Gastrocnemius medialis (tissue), 4 donors: ENCODE results near the gene RNGTT. TPM values are rescaled to one million over a fixed set of nuclear protein-coding genes. Genes with fewer than 3 reads are reported as not detected.

Source experiments
- ATAC-seq, 2 donors: fragments of 150-250 bp; one replicate each; pipeline ENCODE4 v1.9.1; 2016
- DNase-seq, 2 donors: peaks; one replicate each; pipeline ENCODE4 v3.0.0-alpha.2; 2019
- H3K27ac ChIP-seq, 4 donors: fragments of 200-600 bp; sonication (generic); 1 replicate in 1 of 4; 2 replicates in 3 of 4; pipeline ENCODE4 v1.5.1; 2016 to 2018; ENCODE audit warnings: mild to moderate bottlenecking in 2 of 4, moderate library complexity in 1 of 4
- H3K27me3 ChIP-seq, 3 donors: fragments of 200-600 bp; sonication (generic) in 2 of 3; 1 replicate in 1 of 3; 2 replicates in 2 of 3; pipeline versions ENCODE4 v1.5.1 to v1.6.0; 2016 to 2019; ENCODE audit warnings: mild to moderate bottlenecking in 1 of 3, moderate library complexity in 1 of 3
- H3K36me3 ChIP-seq, 2 donors: fragments of 200-600 bp; sonication (generic) in 1 of 2; one replicate each; pipeline ENCODE4 v1.5.1; 2017 to 2018
- H3K4me1 ChIP-seq, 2 donors: fragments of 200-600 bp; sonication (generic) in 1 of 2; one replicate each; pipeline ENCODE4 v1.5.1; 2016 to 2017; ENCODE audit warnings: mild to moderate bottlenecking in 2 of 2
- H3K4me3 ChIP-seq, 4 donors: fragments of 200-600 bp; sonication (generic) in 3 of 4; 1 replicate in 1 of 4; 2 replicates in 3 of 4; pipeline ENCODE4 v1.5.1; 2016 to 2019; ENCODE audit warnings: mild to moderate bottlenecking in 2 of 4
- H3K9me3 ChIP-seq, 3 donors: fragments of 200-600 bp; sonication (generic) in 2 of 3; 1 replicate in 1 of 3; 2 replicates in 2 of 3; pipeline ENCODE4 v1.5.1; 2016 to 2019
- CTCF ChIP-seq, 5 experiments: fragments of 450-650 bp in 3 of 5; fragments of 200-600 bp in 2 of 5; sonication (generic) in 2 of 5; IDR thresholded peaks in 4 of 5; conservative IDR thresholded peaks in 1 of 5; 1 replicate in 4 of 5; 2 replicates in 1 of 5; pipeline ENCODE4 v1.5.1; 2016 to 2019; ENCODE audit warnings: antibody characterized with exemption in 5 of 5, mild to moderate bottlenecking in 3 of 5, moderate library complexity in 3 of 5
- POLR2A ChIP-seq, 2 donors: fragments of 450-650 bp; IDR thresholded peaks; one replicate each; pipeline ENCODE4 v1.6.1; 2017; ENCODE audit warnings: antibody characterized with exemption in 2 of 2, mild to moderate bottlenecking in 2 of 2, moderate library complexity in 2 of 2
- in situ Hi-C, 4 donors: fragments of 200-750 bp; cut with MboI; loops; one replicate each; pipeline versions ENCODE4 v1.15.0 to v1.8.0; 2017; ENCODE audit warnings: low sequenced_read_pairs in 4 of 4
- intact Hi-C: fragments of 100-400 bp; cut with DNase I; formaldehyde crosslinking; loops from one replicate; pipeline ENCODE4 v1.15.1; 2023; ENCODE audit warnings: low total_unique reads
- total RNA-seq, 4 donors: library from RNA; depleted of rRNA; stranded (reverse); fragments of >200 nt; gene quantifications; one replicate each; pipeline versions ENCODE4 v1.1.0 to v1.2.3, GENCODE V29; 2016

Gene RNGTT
- total RNA-seq, 4 donors from 2014 or later: 4.9 to 11.3 (median 8.2) TPM

DNA sequence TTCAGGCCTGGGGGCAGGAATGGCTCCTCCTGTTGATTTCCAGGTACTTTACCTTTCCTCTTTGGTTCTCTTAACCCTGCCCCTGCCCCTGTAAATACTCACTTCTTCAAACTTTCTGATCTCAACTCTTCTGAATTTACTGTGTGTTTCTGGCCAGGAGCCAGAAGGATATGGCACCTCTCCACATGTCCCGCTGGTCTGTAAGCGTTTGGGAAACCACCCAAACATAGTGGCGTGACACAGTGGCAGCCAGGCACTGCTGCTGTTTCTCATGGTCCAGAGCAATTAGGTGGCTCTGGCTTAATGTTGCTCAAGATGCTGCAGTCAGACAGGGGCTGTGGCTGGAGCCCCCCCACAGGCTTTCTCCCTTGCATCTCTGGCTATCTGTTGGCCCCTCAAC is 374.5 kb downstream of the RNGTT start:
- Histone ChIP-seq H3K4me3 (no peak overlapping the region), H3K9me3 (no peaks in the 10 kb centered on the region), H3K36me3 (no peaks in the 10 kb centered on the region), H3K4me1 (peaks cover 0 to 5% of the 10 kb centered on the region in 2 donors), H3K27me3 (no peaks in the 10 kb centered on the region), H3K27ac (no peak overlapping the region)
- TF ChIP-seq POLR2A (IDR thresholded peaks at IDR 0.05) (no peak), CTCF (IDR thresholded peaks at IDR 0.05 in 4 of 5, conservative IDR thresholded peaks at IDR 0.05 in 1 of 5) (no peak)
- in situ Hi-C loops: no loop called here
- DNase-seq (no peak), ATAC-seq (no peak)
- intact Hi-C loops: no loop called here

DNA sequence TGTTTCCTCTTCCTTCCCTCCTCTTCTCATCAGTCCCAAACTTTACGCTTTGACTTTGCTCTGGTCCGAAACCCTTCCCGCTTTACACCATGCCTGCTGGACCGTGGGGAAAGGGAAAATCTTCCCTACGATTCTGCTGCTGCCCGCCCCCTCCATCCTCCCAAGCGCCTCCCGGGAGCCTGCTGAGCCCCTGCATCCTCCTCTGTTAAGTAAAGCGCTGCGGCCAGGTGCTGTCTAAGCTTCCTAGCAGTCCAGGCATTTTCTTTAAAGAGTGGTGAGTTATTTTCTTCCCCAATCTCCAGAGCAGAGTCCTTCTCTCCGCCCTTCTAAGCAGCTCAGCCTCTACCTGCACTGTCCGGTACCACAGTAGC is 376.3 kb downstream of the RNGTT start:
- Histone ChIP-seq H3K27me3 (peaks cover 0 to 2% (median 0%) of the 10 kb centered on the region in 3 donors), H3K9me3 (no peaks in the 10 kb centered on the region), H3K4me1 (peaks cover 0 to 5% of the 10 kb centered on the region in 2 donors), H3K27ac (no peak overlapping the region), H3K36me3 (no peaks in the 10 kb centered on the region), H3K4me3 (no peak overlapping the region)
- in situ Hi-C loops: no loop called here
- intact Hi-C loops: no loop called here
- no peak for ATAC-seq
- DNase-seq: no peak
- TF ChIP-seq POLR2A (IDR thresholded peaks at IDR 0.05): no peak
- TF ChIP-seq CTCF (IDR thresholded peaks at IDR 0.05 in 4 of 5, conservative IDR thresholded peaks at IDR 0.05 in 1 of 5): no peak

DNA sequence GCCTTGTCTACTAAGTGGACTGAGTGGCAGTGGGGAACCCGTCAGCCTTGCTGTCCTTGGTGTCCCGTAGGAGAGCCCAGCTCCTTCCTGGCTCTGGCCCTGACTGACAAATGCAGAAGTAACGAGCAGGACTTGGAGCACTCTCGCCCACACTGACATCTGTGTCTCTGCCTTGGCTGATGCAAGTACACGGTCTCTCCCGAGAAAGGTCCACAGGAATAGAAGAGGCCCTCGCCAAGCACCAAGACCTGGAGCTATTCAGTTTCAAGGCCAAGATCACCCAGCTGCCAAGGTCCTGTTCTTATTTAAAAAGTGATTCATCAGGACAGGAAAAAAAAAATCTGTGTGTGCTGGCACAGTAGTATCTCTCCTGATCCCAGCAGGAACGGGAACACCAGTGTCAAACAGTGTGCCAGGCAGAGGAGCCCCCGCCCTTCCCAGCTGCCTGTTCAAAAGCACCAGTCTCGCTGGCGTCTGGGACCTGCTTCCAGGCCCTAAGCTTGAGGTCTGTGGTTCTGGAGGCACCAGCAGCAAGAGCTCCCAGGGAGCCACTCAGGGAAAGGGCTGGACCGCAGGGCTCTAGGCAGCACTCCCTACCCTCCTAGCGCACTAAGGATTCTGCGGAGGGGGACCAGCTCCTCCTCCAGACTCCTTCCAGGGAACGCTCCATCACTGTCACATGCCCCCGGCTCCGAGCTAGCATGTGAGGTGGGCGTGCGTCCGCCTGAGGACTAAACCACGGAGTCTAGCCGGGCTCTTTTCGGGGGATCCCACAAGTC is 376.9 kb downstream of the RNGTT start:
- no peak overlapping the region for H3K27ac ChIP-seq
- peaks cover 0 to 2% (median 0%) of the 10 kb centered on the region in 3 donors for H3K27me3 ChIP-seq
- intact Hi-C loops: no loop called here
- TF ChIP-seq POLR2A (IDR thresholded peaks at IDR 0.05): no peak
- no peak for TF ChIP-seq CTCF (IDR thresholded peaks at IDR 0.05 in 4 of 5, conservative IDR thresholded peaks at IDR 0.05 in 1 of 5)
- peaks cover 0 to 5% of the 10 kb centered on the region in 2 donors for H3K4me1 ChIP-seq
- no peaks in the 10 kb centered on the region for H3K36me3 ChIP-seq
- in situ Hi-C loops: no loop called here
- ATAC-seq: peak; percentile 76 to 89
- no peaks in the 10 kb centered on the region for H3K9me3 ChIP-seq
- peak; percentile 45 to 51 for DNase-seq
- no peak overlapping the region for H3K4me3 ChIP-seq

DNA sequence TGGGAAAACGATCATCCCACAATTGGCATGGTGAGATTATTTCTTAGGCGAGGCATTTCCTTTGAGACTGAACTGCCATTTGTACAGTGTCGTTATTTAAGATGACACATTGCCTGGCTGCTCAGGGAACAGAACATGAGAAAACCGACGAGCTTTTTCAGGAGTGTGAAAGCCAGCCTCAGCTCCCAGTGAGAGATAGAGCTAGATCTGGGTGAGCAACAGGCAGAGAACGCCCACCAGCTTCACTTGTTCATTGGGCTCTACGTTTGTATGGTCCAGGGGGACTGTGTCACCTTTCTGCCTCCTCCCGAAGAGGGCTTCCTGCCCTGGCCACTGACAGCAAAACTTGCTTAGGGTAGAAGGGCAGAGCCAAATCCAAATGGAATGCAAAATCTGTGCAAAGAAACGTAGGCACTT is 378.1 kb downstream of the RNGTT start:
- ATAC-seq (no peak), DNase-seq (no peak)
- Histone ChIP-seq H3K27ac (no peak overlapping the region), H3K4me3 (no peak overlapping the region), H3K9me3 (no peaks in the 10 kb centered on the region), H3K27me3 (peaks cover 0 to 2% (median 0%) of the 10 kb centered on the region in 3 donors), H3K4me1 (peaks cover 0 to 5% of the 10 kb centered on the region in 2 donors), H3K36me3 (no peaks in the 10 kb centered on the region)
- no peak for TF ChIP-seq POLR2A (IDR thresholded peaks at IDR 0.05)
- TF ChIP-seq CTCF (IDR thresholded peaks at IDR 0.05 in 4 of 5, conservative IDR thresholded peaks at IDR 0.05 in 1 of 5): no peak
- intact Hi-C loops (no loop called here), in situ Hi-C loops (no loop called here)
